Measurements from ENCODE around the gene SMARCE1.

GRCh38 chr17:40694584-40694983, 47.0 kb upstream of the SMARCE1 start:
- TF ChIP-seq YY1 (IDR thresholded peaks at IDR 0.05; ENCODE audit: borderline replicate concordance in 1 of 3, control insufficient read depth in 1 of 3, extremely low read depth in 1 of 3, insufficient read depth in 3 of 3, insufficient read length in 1 of 3, insufficient replicate concordance in 2 of 3, low read depth in 1 of 3, low read length in 2 of 3) (no peak), NCOA1 (IDR thresholded peaks at IDR 0.05; ENCODE audit: low read depth) (no peak), RBM15 (IDR thresholded peaks at IDR 0.05; ENCODE audit: insufficient read depth, low read length) (no peak), BRF2 (IDR thresholded peaks at IDR 0.05; ENCODE audit: borderline replicate concordance, insufficient read depth, insufficient read length) (no peak), RBM14 (IDR thresholded peaks at IDR 0.05; ENCODE audit: borderline replicate concordance, insufficient read depth, low read depth, low read length) (no peak), MTA3 (IDR thresholded peaks at IDR 0.05; ENCODE audit: borderline replicate concordance) (no peak), CTCF (IDR thresholded peaks at IDR 0.05 in 2 of 3, conservative IDR thresholded peaks at IDR 0.05 in 1 of 3; ENCODE audit: insufficient read depth in 2 of 3, low read depth in 1 of 3, low read length in 3 of 3) (no peak), PREB (CRISPR knock-in tag; IDR thresholded peaks at IDR 0.05) (no peak), SREBF2 (CRISPR knock-in tag; IDR thresholded peaks at IDR 0.05) (no peak), RAD51 (IDR thresholded peaks at IDR 0.05; ENCODE audit: borderline replicate concordance, low read depth) (no peak), MYC (IDR thresholded peaks at IDR 0.05; ENCODE audit: low read depth, low read length) (no peak), MYC (CRISPR knock-in tag; IDR thresholded peaks at IDR 0.05; ENCODE audit: borderline replicate concordance, low read depth) (no peak), CREB1 (IDR thresholded peaks at IDR 0.05) (no peak), CREB1 (CRISPR knock-in tag; IDR thresholded peaks at IDR 0.05) (no peak)
